GM18858 (cell line): Measurements from ENCODE around the gene RABGAP1L.
"Not testable (repeated sequence)": the region's sequence is repeated elsewhere in the genome, so short reads cannot be mapped to it uniquely, and the experiment has no call there.

ENCODE experiments used
- ATAC-seq: cut with Tn5 transposase; IDR thresholded peaks from one replicate; pipeline ENCODE4 v1.9.1; 2021; ENCODE audit not compliant: unreplicated experiment

Gene RABGAP1L

GRCh38 chr1:174700775-174701174 is 541.5 kb downstream of the RABGAP1L start:
- no peak for ATAC-seq

GRCh38 chr1:174701565-174701964 is 542.2 kb downstream of the RABGAP1L start:
- no peak for ATAC-seq

GRCh38 chr1:174702011-174702410 is 542.7 kb downstream of the RABGAP1L start:
- ATAC-seq, result no peak

- ATAC-seq, result no peak
Observed at GRCh38 chr1:174703309-174703708, 544.0 kb downstream of the RABGAP1L start.

- ATAC-seq, result no peak
Observed at GRCh38 chr1:174704300-174704699, 545.0 kb downstream of the RABGAP1L start.

GRCh38 chr1:174710868-174711845 is 551.8 kb downstream of the RABGAP1L start:
- ATAC-seq, result no peak

GRCh38 chr1:174711848-174712247 is 552.5 kb downstream of the RABGAP1L start:
- ATAC-seq, result not testable (repeated sequence)

- no peak for ATAC-seq
Observed at GRCh38 chr1:174712541-174712940, 553.2 kb downstream of the RABGAP1L start.

- no peak for ATAC-seq
Observed at GRCh38 chr1:174713796-174714195, 554.5 kb downstream of the RABGAP1L start.

- ATAC-seq, result no peak
Observed at GRCh38 chr1:174719194-174719593, 559.9 kb downstream of the RABGAP1L start.

GRCh38 chr1:174720618-174721017 is 561.3 kb downstream of the RABGAP1L start:
- no peak for ATAC-seq

- no peak for ATAC-seq
Observed at GRCh38 chr1:174721246-174721645, 561.9 kb downstream of the RABGAP1L start.

- no peak for ATAC-seq
Observed at GRCh38 chr1:174723816-174724215, 564.5 kb downstream of the RABGAP1L start.

GRCh38 chr1:174724219-174724618 is 564.9 kb downstream of the RABGAP1L start:
- no peak for ATAC-seq

- no peak for ATAC-seq
Observed at GRCh38 chr1:174726167-174726879, 567.0 kb downstream of the RABGAP1L start.

GRCh38 chr1:174726880-174727585 is 567.7 kb downstream of the RABGAP1L start:
- ATAC-seq, result no peak

- no peak for ATAC-seq
Observed at GRCh38 chr1:174734270-174734669, 575.0 kb downstream of the RABGAP1L start.

GRCh38 chr1:174736831-174737230 is 577.5 kb downstream of the RABGAP1L start:
- no peak for ATAC-seq

GRCh38 chr1:174740249-174740968 is 581.1 kb downstream of the RABGAP1L start:
- no peak for ATAC-seq

GRCh38 chr1:174742805-174743653 is 583.7 kb downstream of the RABGAP1L start:
- ATAC-seq, result no peak
